Activated CD8-positive, alpha-beta memory T cell treated with anti-CD3 and anti-CD28 coated beads for 4 hours (primary cell): ENCODE measurements around the gene NNMT.

Experiments used
- DNase-seq, 2 donors: peaks; one replicate each; pipeline ENCODE4 v3.0.0-alpha.2; 2020; ENCODE audit warnings: low read depth in 2 of 2

NNMT gene

GRCh38 chr11:114348200-114349191, 52.3 kb downstream of the NNMT start:
- DNase-seq: no peak

- no peak for DNase-seq
Measured at GRCh38 chr11:114350022-114350421, 53.8 kb downstream of the NNMT start.

GRCh38 chr11:114353443-114353842, 57.2 kb downstream of the NNMT start:
- no peak for DNase-seq

GRCh38 chr11:114354076-114354475, 57.9 kb downstream of the NNMT start:
- no peak for DNase-seq

- DNase-seq: no peak
Measured at GRCh38 chr11:114358716-114359115, 62.5 kb downstream of the NNMT start.

- DNase-seq: no peak
Measured at GRCh38 chr11:114359342-114359741, 63.1 kb downstream of the NNMT start.

- no peak for DNase-seq
Measured at GRCh38 chr11:114362326-114362725, 66.1 kb downstream of the NNMT start.

GRCh38 chr11:114362958-114363357, 66.8 kb downstream of the NNMT start:
- DNase-seq: no peak
